Kidney (tissue), 14 donors: ENCODE data around the gene TIMP1. TPM values are rescaled to one million over a fixed set of nuclear protein-coding genes. Genes with fewer than 3 reads are reported as not detected.

ENCODE experiments used
- DNase-seq, 5 donors: peaks; one replicate each; pipeline ENCODE4 v3.0.0-alpha.2; 2013 to 2020
- FAIRE-seq: peaks from 2 replicates; lab custom pipeline; 2012; peaks lifted over from hg19 to GRCh38; lab: Jason Lieb, UNC
- H3K27ac ChIP-seq, 2 donors: one replicate each; pipeline ENCODE4 v1.7.0; 2013; ENCODE audit warnings: low read depth in 2 of 2, low read length in 2 of 2, inconsistent platforms in 1 of 2
- H3K27me3 ChIP-seq: one replicate; pipeline ENCODE4 v1.7.1; 2013; ENCODE audit warnings: low read length, inconsistent platforms; ENCODE audit not compliant: control insufficient read depth, insufficient read depth
- H3K36me3 ChIP-seq, 3 donors: one replicate each; pipeline versions ENCODE4 v1.7.0 to v1.7.1; 2013; ENCODE audit warnings: low read length in 3 of 3, control low read depth in 1 of 3, inconsistent platforms in 1 of 3; ENCODE audit not compliant: insufficient read depth in 3 of 3, control insufficient read depth in 2 of 3
- H3K4me1 ChIP-seq, 3 donors: one replicate each; pipeline versions ENCODE4 v1.7.0 to v1.7.1; 2013; ENCODE audit warnings: low read length in 3 of 3, inconsistent platforms in 1 of 3, low read depth in 1 of 3; ENCODE audit not compliant: control insufficient read depth in 2 of 3, insufficient read depth in 2 of 3
- H3K4me3 ChIP-seq, 3 donors: one replicate each; pipeline versions ENCODE4 v1.7.0 to v1.8.1; 2013; ENCODE audit warnings: low read length in 3 of 3, control low read depth in 1 of 3, inconsistent platforms in 1 of 3
- H3K9ac ChIP-seq, 3 donors: one replicate each; pipeline versions ENCODE4 v1.7.0 to v1.7.1; 2013; ENCODE audit warnings: low read length in 3 of 3, control low read depth in 1 of 3, inconsistent platforms in 1 of 3
- H3K9me3 ChIP-seq, 3 donors: one replicate each; pipeline versions ENCODE4 v1.7.0 to v1.7.1; 2013; ENCODE audit warnings: low read length in 3 of 3, control low read depth in 1 of 3, inconsistent platforms in 1 of 3; ENCODE audit not compliant: control insufficient read depth in 2 of 3, insufficient read depth in 1 of 3
- intact Hi-C: fragments of 100-400 bp; cut with DNase I; formaldehyde crosslinking; loops from one replicate; pipeline ENCODE4 v1.11.1; 2022
- polyA plus RNA-seq: library from polyadenylated mRNA; stranded (reverse); fragments of 350-450 nt; fragmentation: Illumina TruSeq; extraction: RNeasy Lipid Tissue Mini Kit (QIAGEN cat#74804); gene quantifications from one replicate; pipeline ENCODE4 v1.2.3, GENCODE V29; 2014; ENCODE audit warnings: low read depth, low replicate concordance; ENCODE audit not compliant: insufficient read depth
- total RNA-seq: library from RNA; stranded (reverse); fragmentation: NEBNext Ultra II Directional; extraction: Animal tissue kit (Norgen Biotek cat#: 25700); gene quantifications from one replicate; pipeline ENCODE4 v1.2.1, GENCODE V29; 2021
- TF ChIP-seq, protein P1 (sequence below): IDR thresholded peaks from 3 replicates; pipeline ENCODE4 v1.5.1; 2012; ENCODE audit warnings: mild to moderate bottlenecking, moderate library complexity, borderline replicate concordance; ENCODE audit not compliant: insufficient read depth; ENCODE audit errors: extremely low read depth
- donor health status: control.
- donor health status: control.
- donor health status: control.
- donor health status: control.
- donor health status: control.
- donor health status: DM: yes; HTN: yes; CAD: no.
- donor health status: Normal renal cell carcinoma (clear cell type).

The TIMP1 gene
- total and polyA plus RNA-seq, 2 donors from 2014 or later = 382 to 551 TPM

DNA sequence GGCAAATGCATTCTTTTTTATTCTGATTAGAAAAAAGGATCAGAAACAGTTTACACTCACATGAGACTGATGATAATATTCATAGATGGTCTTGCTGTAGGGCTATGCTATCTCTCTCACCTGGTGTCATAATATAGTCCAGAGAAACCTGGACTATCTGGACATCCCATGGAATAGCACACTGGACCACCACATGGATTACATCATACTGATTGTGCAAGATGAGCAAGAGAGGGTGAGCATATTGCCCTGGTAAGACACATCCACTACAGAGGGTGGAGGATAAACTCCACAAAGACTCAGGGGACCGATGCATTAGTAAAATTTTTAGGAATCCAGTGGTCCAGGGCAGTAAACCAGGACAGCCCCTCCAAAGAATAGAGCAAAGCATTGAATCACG lies 29.3 kb downstream of the TIMP1 start:
- H3K9me3 ChIP-seq = no peaks in the 10 kb centered on the region
- no peak overlapping the region for H3K9ac ChIP-seq
- H3K27me3 ChIP-seq = no peaks in the 10 kb centered on the region
- H3K4me1 ChIP-seq = no peaks in the 10 kb centered on the region
- intact Hi-C loops = no loop called here
- TF ChIP-seq, protein P1, sequence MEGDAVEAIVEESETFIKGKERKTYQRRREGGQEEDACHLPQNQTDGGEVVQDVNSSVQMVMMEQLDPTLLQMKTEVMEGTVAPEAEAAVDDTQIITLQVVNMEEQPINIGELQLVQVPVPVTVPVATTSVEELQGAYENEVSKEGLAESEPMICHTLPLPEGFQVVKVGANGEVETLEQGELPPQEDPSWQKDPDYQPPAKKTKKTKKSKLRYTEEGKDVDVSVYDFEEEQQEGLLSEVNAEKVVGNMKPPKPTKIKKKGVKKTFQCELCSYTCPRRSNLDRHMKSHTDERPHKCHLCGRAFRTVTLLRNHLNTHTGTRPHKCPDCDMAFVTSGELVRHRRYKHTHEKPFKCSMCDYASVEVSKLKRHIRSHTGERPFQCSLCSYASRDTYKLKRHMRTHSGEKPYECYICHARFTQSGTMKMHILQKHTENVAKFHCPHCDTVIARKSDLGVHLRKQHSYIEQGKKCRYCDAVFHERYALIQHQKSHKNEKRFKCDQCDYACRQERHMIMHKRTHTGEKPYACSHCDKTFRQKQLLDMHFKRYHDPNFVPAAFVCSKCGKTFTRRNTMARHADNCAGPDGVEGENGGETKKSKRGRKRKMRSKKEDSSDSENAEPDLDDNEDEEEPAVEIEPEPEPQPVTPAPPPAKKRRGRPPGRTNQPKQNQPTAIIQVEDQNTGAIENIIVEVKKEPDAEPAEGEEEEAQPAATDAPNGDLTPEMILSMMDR = no peak
- FAIRE-seq (no peak), DNase-seq (no peak)
- H3K36me3 ChIP-seq = no peaks in the 10 kb centered on the region
- no peak overlapping the region for H3K4me3 ChIP-seq
- no peak overlapping the region for H3K27ac ChIP-seq

DNA sequence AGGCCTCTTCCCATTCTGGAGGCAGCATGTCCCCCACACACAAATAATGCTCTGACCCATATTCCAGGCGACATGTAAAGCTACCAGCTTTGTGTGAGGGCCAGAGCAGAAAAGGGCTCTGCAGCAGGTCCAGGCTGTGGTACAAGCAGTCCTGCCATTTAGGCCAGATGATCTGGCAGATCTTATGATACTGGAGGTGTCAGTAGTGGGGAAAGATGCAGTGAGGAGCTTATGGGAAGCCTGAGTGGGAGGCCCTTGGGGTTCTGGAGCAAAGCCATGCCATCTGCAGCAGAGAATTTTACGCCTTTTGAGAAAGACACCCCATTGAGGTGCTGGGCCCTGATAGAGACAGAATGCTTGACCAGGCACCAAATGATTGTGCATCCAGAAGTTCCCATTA lies 29.7 kb downstream of the TIMP1 start:
- intact Hi-C loops = no loop called here
- DNase-seq (no peak), FAIRE-seq (no peak)
- Histone ChIP-seq H3K4me3 (no peak overlapping the region), H3K27me3 (no peaks in the 10 kb centered on the region), H3K4me1 (no peaks in the 10 kb centered on the region), H3K36me3 (no peaks in the 10 kb centered on the region), H3K9ac (no peak overlapping the region), H3K9me3 (no peaks in the 10 kb centered on the region), H3K27ac (no peak overlapping the region)
- TF ChIP-seq, protein P1 = no peak

DNA sequence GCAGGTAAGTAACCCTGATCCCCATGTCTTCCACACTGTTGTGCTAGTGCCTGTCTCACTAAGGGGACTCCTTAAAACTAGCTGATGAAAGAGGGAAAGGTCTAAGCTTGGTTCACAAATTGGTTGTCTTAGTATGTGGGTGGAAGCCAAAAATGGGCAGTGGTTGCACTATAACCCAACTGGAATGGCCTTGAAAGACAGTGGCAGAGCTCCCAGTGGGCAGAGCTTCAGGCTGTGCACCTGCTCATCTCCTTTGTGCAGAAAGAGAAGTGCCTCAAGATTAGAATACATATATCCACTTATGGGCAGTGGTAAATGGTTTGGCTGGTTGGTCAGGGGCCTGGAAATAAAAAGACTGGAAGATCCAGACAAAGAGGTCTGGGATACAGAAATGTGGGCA lies 30.2 kb downstream of the TIMP1 start:
- Histone ChIP-seq H3K4me1 (no peaks in the 10 kb centered on the region), H3K9me3 (no peaks in the 10 kb centered on the region), H3K27ac (no peak overlapping the region), H3K4me3 (no peak overlapping the region), H3K9ac (no peak overlapping the region), H3K36me3 (no peaks in the 10 kb centered on the region), H3K27me3 (no peaks in the 10 kb centered on the region)
- intact Hi-C loops = no loop called here
- DNase-seq (no peak), FAIRE-seq (no peak)
- TF ChIP-seq, protein P1 = no peak

DNA sequence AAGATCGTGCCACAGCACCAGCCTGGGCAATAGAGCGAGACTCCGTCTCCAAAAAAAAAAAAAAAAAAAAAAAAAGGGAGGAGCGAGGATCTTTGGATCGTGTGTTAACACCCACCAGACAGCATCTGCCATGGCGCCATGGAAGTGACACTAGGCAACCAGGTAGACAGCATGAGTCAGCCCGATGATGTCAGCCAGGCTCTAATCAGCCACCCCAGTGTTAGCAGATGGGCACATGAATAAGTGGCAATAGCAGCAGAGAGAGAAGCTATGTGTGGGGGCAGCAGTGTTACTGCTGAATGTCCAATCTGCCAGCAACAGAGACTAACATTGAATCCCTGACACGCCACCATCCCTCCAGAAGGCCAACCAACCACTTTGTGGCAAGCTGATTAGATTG lies 30.8 kb downstream of the TIMP1 start:
- no peak overlapping the region for H3K4me3 ChIP-seq
- no peaks in the 10 kb centered on the region for H3K36me3 ChIP-seq
- H3K27me3 ChIP-seq = no peaks in the 10 kb centered on the region
- FAIRE-seq = no peak
- intact Hi-C loops = no loop called here
- H3K27ac ChIP-seq = no peak overlapping the region
- H3K4me1 ChIP-seq = no peaks in the 10 kb centered on the region
- no peak overlapping the region for H3K9ac ChIP-seq
- H3K9me3 ChIP-seq = no peaks in the 10 kb centered on the region
- TF ChIP-seq, protein P1 = no peak
- DNase-seq = no peak
